Stimulated activated naive CD4-positive, alpha-beta T cell treated with Interleukin-2 at 50 U/mL for 16 hours (primary cell): ENCODE data around the gene NOL7.

Experiments used
- DNase-seq: peaks from one replicate; lab custom pipeline; 2025; lab: John Stamatoyannopoulos, UW

Gene NOL7

GRCh38 chr6:13654496-13654895 lies 39.4 kb downstream of the NOL7 start:
- DNase-seq, result no peak

- DNase-seq, result no peak
Measured at GRCh38 chr6:13655700-13656099, 40.6 kb downstream of the NOL7 start.

GRCh38 chr6:13660273-13660672 lies 45.1 kb downstream of the NOL7 start:
- DNase-seq, result no peak

- no peak for DNase-seq
Measured at GRCh38 chr6:13660893-13661292, 45.8 kb downstream of the NOL7 start.

- no peak for DNase-seq
Measured at GRCh38 chr6:13661647-13662046, 46.5 kb downstream of the NOL7 start.

GRCh38 chr6:13662651-13663334 lies 47.7 kb downstream of the NOL7 start:
- DNase-seq, result no peak

- DNase-seq, result no peak
Measured at GRCh38 chr6:13663986-13664385, 48.9 kb downstream of the NOL7 start.

GRCh38 chr6:13664703-13665352 lies 49.7 kb downstream of the NOL7 start:
- DNase-seq, result no peak

GRCh38 chr6:13666194-13667105 lies 51.3 kb downstream of the NOL7 start:
- DNase-seq, result no peak

- no peak for DNase-seq
Measured at GRCh38 chr6:13667655-13668054, 52.5 kb downstream of the NOL7 start.

GRCh38 chr6:13668291-13668928 lies 53.3 kb downstream of the NOL7 start:
- DNase-seq, result no peak

- DNase-seq, result no peak
Measured at GRCh38 chr6:13669476-13669875, 54.3 kb downstream of the NOL7 start.
